ENCODE results near the gene TRAP1.
"Not testable (repeated sequence)": the region's sequence is repeated elsewhere in the genome, so short reads cannot be mapped to it uniquely, and the experiment has no call there.

TRAP1 gene

DNA sequence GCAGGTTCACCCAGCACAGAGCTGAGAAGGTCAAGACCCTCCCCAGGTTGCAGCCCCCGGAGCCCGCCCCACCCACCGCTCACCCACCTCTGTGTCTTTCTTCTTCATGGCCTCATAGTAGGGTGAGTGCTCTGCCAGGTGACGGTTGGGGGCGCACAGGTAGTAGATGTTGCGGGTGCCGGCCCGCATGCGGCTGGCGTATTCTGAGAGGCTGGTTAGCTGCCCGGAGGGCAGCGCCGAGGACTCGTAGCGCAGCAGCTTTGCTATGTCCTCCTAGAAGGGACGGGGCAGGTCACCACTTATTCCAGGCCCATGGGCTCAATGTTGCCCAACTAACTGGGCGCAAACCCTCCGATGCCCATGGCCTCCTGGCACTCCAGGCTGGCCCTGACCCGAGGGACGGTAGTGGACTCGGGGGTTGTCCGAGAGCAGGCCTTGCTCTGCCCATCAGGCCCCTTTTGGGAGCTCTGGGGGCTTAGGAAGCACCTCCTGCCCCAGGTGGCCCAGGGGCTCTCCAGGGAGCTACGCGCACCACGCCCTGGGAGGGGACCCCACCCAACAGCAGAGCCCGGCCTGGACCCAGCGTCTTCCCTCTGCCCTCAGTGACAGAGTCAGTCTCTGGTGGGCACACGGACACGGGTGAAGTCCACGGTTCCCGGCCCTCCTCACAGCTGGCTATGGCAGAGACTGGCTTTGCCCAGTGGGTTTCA is 53.0 kb downstream of the TRAP1 start:
- Mint-ChIP-seq H3K4me3 (no peak overlapping the region), H3K27ac (no peak overlapping the region), H3K36me3 (ENCODE audit: low read depth) (peaks cover 46% of the 10 kb centered on the region), H3K27me3 (no peaks in the 10 kb centered on the region), H3K4me1 (peaks cover 14% of the 10 kb centered on the region), H3K9me3 (no peaks in the 10 kb centered on the region)
- ATAC-seq, result no peak
- no peak for DNase-seq

DNA sequence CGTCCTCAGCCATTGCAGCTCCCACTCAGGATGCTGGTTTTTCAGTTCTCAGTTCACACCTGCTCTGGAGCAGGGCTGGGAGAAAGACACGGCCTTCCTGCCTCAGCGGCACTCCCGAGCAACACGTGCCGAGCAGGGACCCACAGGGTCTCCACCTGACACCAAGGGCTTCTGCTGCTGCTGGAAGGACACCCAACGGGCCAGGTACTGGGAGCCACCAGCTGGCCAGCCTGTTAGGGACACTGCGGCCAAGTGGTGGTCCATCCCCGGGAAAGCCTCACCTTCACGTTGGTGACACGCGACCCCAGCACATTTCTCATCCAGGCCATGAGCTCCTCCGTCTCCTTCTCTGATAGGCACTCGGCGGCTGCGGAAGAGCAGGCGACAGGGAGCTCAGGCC is 54.7 kb downstream of the TRAP1 start:
- no peak overlapping the region for H3K4me3 Mint-ChIP-seq
- ATAC-seq, result no peak
- H3K36me3 Mint-ChIP-seq (ENCODE audit: low read depth), result peaks cover 47% of the 10 kb centered on the region
- no peaks in the 10 kb centered on the region for H3K27me3 Mint-ChIP-seq
- H3K27ac Mint-ChIP-seq, result no peak overlapping the region
- peaks cover 18% of the 10 kb centered on the region for H3K4me1 Mint-ChIP-seq
- no peak for DNase-seq
- H3K9me3 Mint-ChIP-seq, result no peaks in the 10 kb centered on the region

DNA sequence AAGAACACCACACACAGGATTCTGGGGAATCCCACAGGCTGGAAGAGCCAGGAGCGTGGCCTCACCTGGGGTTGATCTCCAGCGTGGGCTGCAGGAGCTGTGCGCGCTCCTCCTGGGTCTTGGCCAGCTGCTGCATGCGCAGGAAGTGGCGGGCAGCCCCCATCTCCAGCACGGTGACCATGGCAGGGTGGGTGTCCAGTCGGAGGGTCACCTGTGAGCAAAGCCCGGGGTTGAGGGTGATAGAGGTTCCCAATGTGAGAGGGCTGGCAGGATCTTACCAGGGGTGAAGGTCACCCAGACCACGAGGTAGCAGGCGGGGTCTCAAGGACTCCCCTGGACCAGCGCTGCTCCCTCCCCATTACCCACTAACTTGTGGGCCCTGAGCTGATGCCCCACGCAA is 55.4 kb downstream of the TRAP1 start:
- DNase-seq, result no peak
- no peaks in the 10 kb centered on the region for H3K9me3 Mint-ChIP-seq
- peaks cover 49% of the 10 kb centered on the region for H3K36me3 Mint-ChIP-seq (ENCODE audit: low read depth)
- no peak overlapping the region for H3K4me3 Mint-ChIP-seq
- peaks cover 25% of the 10 kb centered on the region for H3K4me1 Mint-ChIP-seq
- H3K27ac Mint-ChIP-seq, result no peak overlapping the region
- H3K27me3 Mint-ChIP-seq, result no peaks in the 10 kb centered on the region
- ATAC-seq, result no peak

GRCh38 chr16:3661311-3661710 is 56.0 kb downstream of the TRAP1 start:
- Mint-ChIP-seq H3K36me3 (ENCODE audit: low read depth) (peaks cover 50% of the 10 kb centered on the region), H3K9me3 (no peaks in the 10 kb centered on the region), H3K27ac (peak overlapping the region; percentile 6), H3K4me3 (no peak overlapping the region), H3K27me3 (no peaks in the 10 kb centered on the region), H3K4me1 (peaks cover 23% of the 10 kb centered on the region)
- ATAC-seq (no peak), DNase-seq (no peak)

GRCh38 chr16:3659251-3659650 is 58.1 kb downstream of the TRAP1 start:
- Mint-ChIP-seq H3K27me3 (no peaks in the 10 kb centered on the region), H3K4me3 (no peak overlapping the region), H3K27ac (peak overlapping the region; percentile 82), H3K9me3 (no peaks in the 10 kb centered on the region), H3K36me3 (ENCODE audit: low read depth) (peaks cover 45% of the 10 kb centered on the region), H3K4me1 (peaks cover 18% of the 10 kb centered on the region)
- no peak for DNase-seq
- no peak for ATAC-seq

DNA sequence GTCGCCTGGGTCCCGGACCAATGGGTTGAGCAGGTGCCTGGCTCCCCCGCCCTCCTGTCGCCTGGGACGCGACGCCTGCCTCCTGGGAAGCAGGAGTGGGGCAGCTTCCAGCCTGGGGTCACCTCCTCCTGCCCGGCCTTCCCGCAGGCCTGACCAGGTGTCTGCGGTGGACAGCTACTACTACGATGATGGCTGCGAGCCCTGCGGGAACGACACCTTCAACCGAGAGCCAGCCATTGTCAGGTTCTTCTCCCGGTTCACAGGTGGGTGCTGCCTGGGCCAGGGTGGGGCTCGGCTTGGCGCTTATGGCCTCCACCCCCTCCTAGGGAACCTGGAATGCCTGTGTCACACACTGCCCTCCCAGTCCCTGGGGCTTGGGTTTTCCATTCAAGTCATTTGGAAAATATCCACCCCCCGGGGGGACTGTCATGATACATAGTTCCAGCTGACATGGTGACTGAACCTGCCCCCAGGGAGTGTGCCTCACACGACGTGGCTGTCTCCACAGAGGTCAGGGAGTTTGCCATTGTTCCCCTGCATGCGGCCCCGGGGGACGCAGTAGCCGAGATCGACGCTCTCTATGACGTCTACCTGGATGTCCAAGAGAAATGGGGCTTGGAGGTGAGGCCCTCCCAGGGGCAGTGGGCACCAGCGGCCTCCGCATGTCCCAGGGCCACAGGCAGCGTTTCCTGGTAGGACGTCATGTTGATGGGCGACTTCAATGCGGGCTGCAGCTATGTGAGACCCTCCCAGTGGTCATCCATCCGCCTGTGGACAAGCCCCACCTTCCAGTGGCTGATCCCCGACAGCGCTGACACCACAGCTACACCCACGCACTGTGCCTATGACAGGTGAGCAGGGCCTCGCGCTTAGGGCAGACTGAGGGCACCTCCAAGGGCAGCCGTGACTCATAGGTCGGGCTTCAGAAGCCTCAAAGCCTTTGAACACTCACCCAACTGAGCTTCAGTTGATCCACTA is 60.5 kb downstream of the TRAP1 start:
- Mint-ChIP-seq H3K9me3 (no peaks in the 10 kb centered on the region), H3K27ac (peak overlapping the region; percentile 50), H3K36me3 (ENCODE audit: low read depth) (peaks cover 38% of the 10 kb centered on the region), H3K4me3 (no peak overlapping the region), H3K4me1 (peaks cover 18% of the 10 kb centered on the region), H3K27me3 (no peaks in the 10 kb centered on the region)
- DNase-seq (peak; percentile 44), ATAC-seq (peak; percentile 72)

- Mint-ChIP-seq H3K4me1 (peaks cover 18% of the 10 kb centered on the region), H3K36me3 (ENCODE audit: low read depth) (peaks cover 34% of the 10 kb centered on the region)
- not testable (repeated sequence) for H3K9me3 Mint-ChIP-seq, ATAC-seq, H3K27ac Mint-ChIP-seq, DNase-seq, H3K4me3 Mint-ChIP-seq, H3K27me3 Mint-ChIP-seq
Observed at GRCh38 chr16:3656160-3656490, 61.2 kb downstream of the TRAP1 start.

DNA sequence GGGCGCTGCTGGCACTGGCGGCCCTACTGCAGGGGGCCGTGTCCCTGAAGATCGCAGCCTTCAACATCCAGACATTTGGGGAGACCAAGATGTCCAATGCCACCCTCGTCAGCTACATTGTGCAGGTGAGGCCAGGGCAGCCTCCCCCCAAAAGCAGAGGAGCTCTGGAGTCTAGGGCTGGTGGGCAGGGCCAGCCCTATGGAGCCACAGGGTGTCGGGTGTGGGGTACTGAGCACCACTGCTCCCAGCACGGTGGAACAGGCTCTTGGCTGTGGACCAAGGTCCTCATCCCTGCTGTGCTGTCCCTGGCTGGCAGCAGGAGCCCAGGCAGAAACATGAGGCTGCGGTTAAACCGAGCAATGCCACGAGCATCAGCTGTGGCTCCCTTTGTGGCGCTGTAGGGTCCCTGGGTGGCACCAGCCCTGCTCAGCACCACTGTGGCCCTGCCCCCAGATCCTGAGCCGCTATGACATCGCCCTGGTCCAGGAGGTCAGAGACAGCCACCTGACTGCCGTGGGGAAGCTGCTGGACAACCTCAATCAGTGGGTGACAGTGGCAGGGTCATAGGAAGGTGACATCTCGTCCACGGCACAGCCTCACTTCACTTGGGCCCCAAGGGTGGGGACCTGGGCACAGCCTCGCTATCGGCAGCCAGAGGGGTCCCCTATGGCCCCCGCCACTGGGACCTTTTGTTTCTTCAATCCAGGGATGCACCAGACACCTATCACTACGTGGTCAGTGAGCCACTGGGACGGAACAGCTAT is 61.7 kb downstream of the TRAP1 start:
- H3K27me3 Mint-ChIP-seq, result no peaks in the 10 kb centered on the region

GRCh38 chr16:3655030-3655395 is 62.3 kb downstream of the TRAP1 start:
- Mint-ChIP-seq H3K9me3 (no peaks in the 10 kb centered on the region), H3K4me1 (peaks cover 18% of the 10 kb centered on the region), H3K27me3 (no peaks in the 10 kb centered on the region), H3K4me3 (no peak overlapping the region), H3K27ac (no peak overlapping the region), H3K36me3 (ENCODE audit: low read depth) (peaks cover 28% of the 10 kb centered on the region)
- DNase-seq (no peak), ATAC-seq (no peak)

More for the DNA sequence above, 61.7 kb downstream of the TRAP1 start:
- H3K27ac Mint-ChIP-seq, result no peak overlapping the region
- no peaks in the 10 kb centered on the region for H3K9me3 Mint-ChIP-seq
- DNase-seq (no peak), ATAC-seq (no peak)
- H3K4me1 Mint-ChIP-seq, result peaks cover 18% of the 10 kb centered on the region
- H3K4me3 Mint-ChIP-seq, result no peak overlapping the region
- peaks cover 29% of the 10 kb centered on the region for H3K36me3 Mint-ChIP-seq (ENCODE audit: low read depth)

DNA sequence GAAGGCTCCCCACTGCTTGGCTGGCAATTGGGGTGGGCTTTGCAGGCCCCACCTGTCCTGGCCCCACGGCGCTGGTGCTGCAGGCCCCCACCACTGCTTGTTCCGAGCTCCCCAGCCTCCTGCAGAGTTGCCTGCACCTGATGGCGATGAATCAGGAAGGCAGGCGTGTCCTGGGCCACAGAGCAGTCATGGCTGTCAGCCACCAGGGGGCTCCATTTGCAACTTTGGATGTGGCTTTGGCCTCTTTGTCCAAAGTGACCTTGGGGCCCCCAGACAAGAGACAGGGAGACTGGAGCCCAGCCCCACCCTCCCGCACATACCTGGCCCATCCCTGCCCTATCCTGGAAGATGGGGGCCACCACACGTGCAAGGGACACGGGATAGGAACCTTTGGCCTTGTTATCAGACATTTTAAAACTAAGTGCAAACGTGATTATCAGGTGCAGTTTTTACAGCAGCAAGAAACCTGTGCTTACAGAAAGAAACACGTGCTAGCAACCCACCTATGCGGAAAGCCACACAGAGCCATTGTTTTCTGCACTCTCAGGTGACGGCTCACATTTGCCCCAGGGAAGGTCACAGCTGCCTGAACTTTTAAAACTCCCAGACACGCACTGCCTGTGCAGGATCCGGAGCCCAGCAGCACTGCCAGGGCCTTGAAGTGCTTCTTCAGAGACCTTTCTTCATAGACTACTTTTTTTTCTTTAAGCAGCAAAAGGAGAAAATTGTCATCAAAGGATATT is 62.9 kb downstream of the TRAP1 start, which contains the start of gene DNASE1:
TSS of gene DNASE1 (plus strand) at position 443 of the 743 bp plus-strand sequence. CDS start 683 bp downstream, outside the sequence.
- peak; percentile 69 for DNase-seq

DNA sequence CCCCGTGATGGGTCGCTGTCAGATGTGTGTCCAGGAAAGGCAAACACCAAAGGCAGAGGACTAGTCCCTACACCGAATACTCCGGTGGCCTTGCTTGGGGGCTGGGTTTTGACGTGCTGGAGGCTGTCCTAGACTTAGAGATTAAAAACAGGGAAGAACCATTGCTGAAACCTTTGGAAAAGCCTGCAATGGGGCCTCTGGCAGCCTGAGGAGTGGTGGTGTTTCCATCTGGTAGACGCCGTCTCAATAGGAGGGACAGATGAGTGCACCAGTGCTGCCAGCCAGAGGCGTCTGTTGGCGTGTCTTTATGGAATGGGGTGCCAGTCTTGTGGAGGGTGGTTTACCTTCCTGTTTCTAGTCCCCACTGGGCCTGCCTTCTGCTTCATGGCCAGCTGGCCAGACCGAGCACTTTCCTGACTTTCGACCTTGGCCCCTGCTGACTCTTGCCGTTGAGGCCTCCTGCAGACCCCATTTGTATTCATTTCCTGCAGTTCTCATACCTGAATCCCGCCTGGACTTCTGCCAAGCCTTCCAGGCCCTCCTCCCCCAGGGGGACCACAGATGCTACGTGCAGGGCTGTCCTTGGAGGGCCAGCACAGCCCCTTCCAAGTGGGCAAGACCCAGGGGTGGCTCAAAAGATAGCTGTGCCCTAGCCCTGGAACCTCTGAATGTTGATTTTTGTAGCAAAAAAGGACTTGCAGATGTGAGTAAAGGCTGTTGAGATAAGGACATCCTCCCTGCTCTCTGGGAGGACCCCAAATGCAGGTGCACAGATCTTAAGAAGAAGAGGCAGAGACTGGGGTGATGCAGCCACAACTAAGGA is 64.7 kb downstream of the TRAP1 start:
- peaks cover 8% of the 10 kb centered on the region for H3K4me1 Mint-ChIP-seq
- no peak for ATAC-seq
- no peaks in the 10 kb centered on the region for H3K9me3 Mint-ChIP-seq
- no peak for DNase-seq
- H3K4me3 Mint-ChIP-seq, result peak overlapping the region; percentile 17
- H3K36me3 Mint-ChIP-seq (ENCODE audit: low read depth), result peaks cover 14% of the 10 kb centered on the region
- H3K27me3 Mint-ChIP-seq, result no peaks in the 10 kb centered on the region
- H3K27ac Mint-ChIP-seq, result no peak overlapping the region

More for the DNA sequence above, 62.9 kb downstream of the TRAP1 start, which contains the start of gene DNASE1:
- Mint-ChIP-seq H3K4me1 (peaks cover 15% of the 10 kb centered on the region), H3K36me3 (ENCODE audit: low read depth) (peaks cover 22% of the 10 kb centered on the region), H3K4me3 (no peak within 1 kb of the TSS), H3K27ac (no peak within 1 kb of the TSS), H3K9me3 (no peaks in the 10 kb centered on the region), H3K27me3 (no peaks in the 10 kb centered on the region)
- ATAC-seq, result peak; percentile 56

DNA sequence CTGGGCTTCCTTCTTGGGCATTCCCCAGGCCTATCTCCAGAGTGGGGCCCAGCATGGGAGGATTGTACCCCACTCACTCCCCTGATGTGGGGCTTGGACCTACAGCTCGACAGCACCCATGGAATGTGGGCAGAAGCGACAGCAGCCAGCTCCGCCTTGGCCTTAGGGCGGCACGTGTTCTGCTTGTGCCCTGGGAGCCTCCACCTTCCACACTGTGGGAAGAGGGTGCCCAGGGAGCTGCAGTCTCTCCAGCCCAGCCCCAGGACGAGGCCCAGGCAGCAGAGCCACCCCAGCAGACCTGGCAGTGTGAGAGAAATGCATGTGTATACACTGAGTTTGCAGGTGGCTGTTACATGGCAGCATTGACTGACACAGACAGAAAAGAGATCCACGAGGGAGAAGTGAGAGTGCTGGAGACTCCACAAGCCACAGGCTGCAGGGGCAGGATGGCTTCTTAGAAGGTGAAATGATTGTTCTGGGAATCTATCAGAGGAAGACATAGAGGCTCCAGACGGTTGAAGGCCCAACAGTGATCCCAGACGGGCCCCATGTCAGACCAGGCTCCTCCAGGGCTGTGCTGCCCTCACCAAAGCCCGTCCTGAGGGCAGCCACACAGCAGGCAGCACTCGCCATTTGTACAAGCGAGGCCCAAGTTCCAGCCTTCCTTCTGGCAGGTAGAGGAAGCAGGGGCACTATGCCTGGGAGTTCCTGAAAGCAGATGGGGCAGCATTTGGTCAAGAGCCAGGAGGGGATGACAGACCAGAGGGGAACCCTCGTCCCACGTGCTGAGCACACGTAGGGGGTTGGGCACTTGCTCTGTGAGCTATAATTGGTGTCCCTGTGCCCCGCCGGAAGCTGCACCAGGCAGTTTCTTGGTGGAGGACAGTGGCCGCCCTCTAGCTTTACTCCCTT is 65.6 kb downstream of the TRAP1 start:
- Mint-ChIP-seq H3K36me3 (ENCODE audit: low read depth) (peaks cover 7% of the 10 kb centered on the region), H3K9me3 (no peaks in the 10 kb centered on the region), H3K4me3 (no peak overlapping the region), H3K4me1 (no peaks in the 10 kb centered on the region), H3K27ac (no peak overlapping the region), H3K27me3 (no peaks in the 10 kb centered on the region)
- DNase-seq (no peak), ATAC-seq (peak; percentile 5)

All from activated naive CD8-positive, alpha-beta T cell treated with anti-CD3 and anti-CD28 coated beads, Interleukin-2, amount 50 U/mL, for 24 hours (primary cell).